Loucy (cell line): ENCODE measurements around the gene CENPX.

Experiments
- CTCF ChIP-seq: fragments of 200-600 bp; sonication (generic); conservative IDR thresholded peaks from 2 replicates; pipeline ENCODE4 v1.5.1; 2014; ENCODE audit warnings: mild to moderate bottlenecking, antibody characterized with exemption, low read length
- EZH2phosphoT487 ChIP-seq: fragments of 200-600 bp; IDR thresholded peaks from 2 replicates; pipeline ENCODE4 v1.6.1; 2018; ENCODE audit warnings: antibody characterized with exemption, mild to moderate bottlenecking, moderate library complexity, borderline replicate concordance

- TF ChIP-seq CTCF = no peak
- TF ChIP-seq EZH2phosphoT487 = no peak
These were observed 23.3 kb upstream of the CENPX start for GRCh38 chr17:82045936-82046484.
